Stromal cell of bone marrow (primary cell): ENCODE results near the gene DEFB114.
"Not testable (repeated sequence)": the region's sequence is repeated elsewhere in the genome, so short reads cannot be mapped to it uniquely, and the experiment has no call there.

Experiments
- DNase-seq: peaks from one replicate; pipeline ENCODE4 v3.0.0-alpha.2; 2012; ENCODE audit warnings: low read depth

DEFB114 gene

DNA sequence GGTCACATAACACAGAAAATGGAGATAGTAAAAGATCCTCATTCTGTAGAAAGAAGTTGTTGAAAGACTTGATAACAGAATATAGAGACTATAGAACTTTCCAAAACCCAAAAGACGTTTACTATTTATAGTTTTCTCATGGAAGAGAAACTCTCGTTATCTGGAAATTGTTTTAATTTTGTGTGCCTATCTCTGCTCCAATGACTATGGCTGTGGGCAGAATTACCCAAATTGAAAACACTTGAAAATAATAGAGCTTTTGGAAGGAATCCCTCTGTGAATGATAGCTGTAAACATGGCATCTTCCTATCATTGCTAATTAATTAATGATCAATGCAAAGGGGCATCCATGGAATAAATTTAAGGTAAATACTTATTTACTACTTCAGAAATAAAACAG, at the start of gene DEFB114:
DEFB114 (minus strand) TSS at position 101 of the 400 bp plus-strand sequence; CDS start at position 42, 59 bp downstream.
- DNase-seq, result no peak

GRCh38 chr6:50007819-50008218, 43.9 kb upstream of the DEFB114 start:
- DNase-seq, result peak; percentile 2

DNA sequence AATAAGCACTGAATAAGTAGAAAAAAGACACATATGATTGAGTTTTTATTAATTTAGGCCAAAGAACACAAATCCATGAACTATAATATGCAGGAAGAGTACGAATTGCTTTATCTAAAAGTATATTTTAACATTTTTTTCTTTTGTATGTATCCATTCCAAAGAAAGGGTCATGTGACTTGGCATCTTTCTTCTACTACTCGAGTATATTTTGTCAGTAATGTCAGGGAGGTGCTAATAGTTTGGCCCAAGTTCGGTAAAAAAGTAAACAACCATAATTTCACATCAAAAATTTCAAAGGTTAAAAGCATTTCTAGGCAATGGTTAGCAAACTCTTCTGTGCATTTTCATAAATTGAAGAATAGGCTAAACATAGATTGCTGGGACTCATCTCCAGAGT, 39.2 kb upstream of the DEFB114 start:
- no peak for DNase-seq

DNA sequence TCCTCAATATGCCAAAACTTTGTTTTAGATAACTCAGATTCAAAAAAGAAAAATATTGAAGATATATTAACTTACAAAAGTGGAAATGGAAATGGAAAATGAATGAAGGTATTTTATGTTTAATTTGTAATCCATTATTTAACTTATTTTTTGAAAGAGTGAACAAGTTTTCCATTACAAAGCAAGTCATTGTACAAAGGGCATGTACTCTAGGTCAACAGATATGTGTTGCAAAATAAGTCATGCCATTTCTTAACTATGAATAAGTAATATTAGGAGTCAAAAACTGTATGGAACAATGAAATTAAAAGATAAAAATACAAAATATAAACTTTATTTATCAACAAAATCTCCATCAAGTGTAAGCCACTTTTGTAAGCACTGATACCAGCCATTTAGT, 31.3 kb upstream of the DEFB114 start:
- DNase-seq, result no peak

DNA sequence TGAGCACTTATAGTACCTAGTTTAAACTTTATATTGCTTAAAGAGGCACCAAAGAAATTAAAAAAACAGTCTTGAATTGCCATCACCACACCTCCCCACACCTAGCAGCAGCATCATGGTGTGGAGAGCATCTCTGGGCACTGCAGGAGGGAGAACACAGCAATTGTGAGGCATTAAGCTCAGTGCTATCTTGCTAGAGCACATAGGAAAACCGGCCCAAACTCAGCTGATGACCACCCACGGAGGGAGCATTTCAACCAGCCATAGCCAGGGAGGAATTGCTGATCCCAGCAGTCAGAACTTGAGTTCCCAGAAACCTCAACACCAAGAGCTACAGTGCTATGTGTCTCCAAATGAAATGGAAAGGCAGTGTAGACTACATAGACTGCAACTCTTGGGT, 24.9 kb upstream of the DEFB114 start:
- DNase-seq, result no peak

DNA sequence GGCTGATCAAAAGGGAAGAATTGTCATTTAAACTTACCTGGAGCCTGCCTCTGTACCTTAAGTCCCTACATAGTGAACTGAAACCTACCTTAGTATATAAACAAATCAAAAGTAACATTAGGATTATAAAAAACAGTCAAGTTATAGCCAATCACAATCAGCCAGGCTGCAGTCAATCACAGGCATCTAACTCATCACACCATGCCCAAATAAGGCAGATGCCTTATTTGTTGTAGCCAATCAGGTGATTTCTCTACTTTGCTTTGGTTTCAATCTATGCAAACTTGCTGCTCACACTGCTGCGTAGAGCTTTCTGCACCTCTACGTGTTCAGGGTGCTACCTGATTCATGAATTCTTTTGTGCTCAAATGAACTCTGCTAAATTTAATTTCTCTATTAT, 23.8 kb upstream of the DEFB114 start:
- DNase-seq, result no peak

GRCh38 chr6:49986551-49986950, 22.6 kb upstream of the DEFB114 start:
- DNase-seq, result no peak

GRCh38 chr6:49982046-49982445, 18.1 kb upstream of the DEFB114 start:
- DNase-seq, result no peak

DNA sequence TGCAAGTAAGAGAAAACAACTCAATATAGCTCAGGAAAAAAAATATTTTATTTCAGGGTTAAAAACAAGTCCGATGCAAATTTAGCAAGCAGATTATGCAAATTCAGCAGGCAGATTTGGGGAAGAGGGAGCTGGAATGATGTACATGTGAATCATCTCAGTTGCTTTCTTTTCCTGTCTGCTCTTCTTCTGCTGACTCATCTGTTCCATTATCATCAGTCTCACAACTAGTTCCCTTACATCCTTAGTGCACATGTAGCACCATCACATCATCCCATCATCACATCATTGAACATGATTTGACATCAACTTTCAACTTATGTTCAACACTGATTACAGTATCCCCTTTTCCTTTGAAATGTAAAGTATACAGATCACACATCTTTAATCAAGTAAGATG, 16.9 kb upstream of the DEFB114 start:
- DNase-seq, result no peak

GRCh38 chr6:49979584-49979983, 15.6 kb upstream of the DEFB114 start:
- no peak for DNase-seq

DNA sequence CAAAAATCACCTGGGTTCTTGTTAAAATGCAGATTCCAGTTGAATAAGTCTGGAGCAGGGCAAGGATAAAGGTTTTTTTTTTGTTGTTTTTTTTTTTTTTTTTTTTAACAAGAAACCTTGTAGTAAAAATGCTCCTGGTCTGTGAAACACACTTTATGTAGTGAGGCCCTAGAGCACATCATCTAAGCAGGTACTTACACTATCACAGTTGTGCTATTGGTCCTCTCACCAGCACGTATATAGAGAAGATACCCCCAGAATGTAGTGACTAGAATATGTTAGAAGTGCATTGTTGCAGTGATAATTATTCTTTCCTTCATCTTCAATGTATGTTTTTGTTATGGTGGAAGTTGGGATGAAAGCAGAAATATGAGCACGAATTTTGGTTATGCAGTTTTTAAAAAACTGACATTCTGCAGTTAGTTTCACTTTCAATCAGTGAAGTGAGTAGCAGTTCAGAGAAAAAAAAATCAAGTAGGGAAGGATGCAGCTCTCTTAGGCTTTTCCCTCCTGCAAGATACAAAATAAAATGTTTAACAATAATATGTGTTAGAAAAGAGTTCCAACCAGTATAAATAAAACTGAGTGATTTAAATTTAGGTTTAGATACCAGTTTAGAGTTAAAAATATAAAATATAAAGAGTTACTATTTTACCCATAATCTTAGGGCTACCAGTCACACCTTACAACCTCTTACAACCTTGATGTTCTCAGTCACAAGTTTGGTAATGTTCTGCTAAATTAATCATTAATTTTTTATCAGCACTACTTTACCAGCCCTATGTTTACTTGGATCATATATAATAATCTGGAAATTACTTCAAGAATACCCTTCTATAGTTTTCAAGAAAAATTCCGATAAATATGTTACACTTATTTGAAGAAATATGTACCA, 14.6 kb upstream of the DEFB114 start:
- no peak for DNase-seq

DNA sequence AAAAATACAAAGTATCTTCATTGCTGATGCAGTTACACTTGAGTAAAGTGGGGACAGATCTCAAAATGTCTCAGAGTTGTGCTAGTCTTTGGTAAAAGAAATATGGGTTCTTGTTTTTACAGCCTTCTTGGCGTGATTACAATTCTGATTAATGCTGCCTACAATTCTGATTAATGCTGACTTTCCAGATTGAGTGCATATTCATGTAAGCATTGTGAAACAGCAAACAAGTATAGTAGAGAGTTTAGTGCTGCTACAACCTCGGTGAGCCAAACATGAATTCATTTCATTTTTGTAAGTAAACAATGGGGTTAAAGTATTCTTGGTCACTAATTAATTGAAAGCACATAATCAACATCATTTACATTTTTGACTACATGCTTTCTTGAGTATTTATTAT, 5.6 kb upstream of the DEFB114 start, which contains the start of gene DEFB113:
DEFB113 (minus strand) TSS at position 21 of the 400 bp plus-strand sequence; CDS start at position 21, 0 bp downstream.
- no peak for DNase-seq

- no peak for DNase-seq
Observed at GRCh38 chr6:49966823-49967222, 2.9 kb upstream of the DEFB114 start.

- no peak for DNase-seq
Observed at GRCh38 chr6:49966334-49966733, 2.4 kb upstream of the DEFB114 start.

DNA sequence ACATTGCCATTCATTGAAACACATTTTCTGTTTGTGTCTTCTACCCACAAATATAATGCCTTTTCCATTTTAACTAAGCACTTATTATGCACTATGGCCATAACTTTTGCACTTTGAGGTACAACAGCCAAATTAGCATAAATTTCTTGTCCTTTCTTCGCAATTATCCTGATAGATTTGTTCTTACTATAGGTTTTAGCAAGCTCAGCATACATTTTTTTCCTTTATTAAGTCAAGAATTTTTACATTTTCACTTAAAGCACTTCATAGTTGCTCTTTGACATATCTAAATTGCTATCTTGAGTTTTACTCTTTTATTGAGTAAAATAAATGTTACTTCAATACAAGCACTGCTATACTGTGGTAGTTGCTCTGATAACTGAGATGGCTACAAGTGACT, 5.8 kb downstream of the DEFB114 start:
- no peak for DNase-seq

DNA sequence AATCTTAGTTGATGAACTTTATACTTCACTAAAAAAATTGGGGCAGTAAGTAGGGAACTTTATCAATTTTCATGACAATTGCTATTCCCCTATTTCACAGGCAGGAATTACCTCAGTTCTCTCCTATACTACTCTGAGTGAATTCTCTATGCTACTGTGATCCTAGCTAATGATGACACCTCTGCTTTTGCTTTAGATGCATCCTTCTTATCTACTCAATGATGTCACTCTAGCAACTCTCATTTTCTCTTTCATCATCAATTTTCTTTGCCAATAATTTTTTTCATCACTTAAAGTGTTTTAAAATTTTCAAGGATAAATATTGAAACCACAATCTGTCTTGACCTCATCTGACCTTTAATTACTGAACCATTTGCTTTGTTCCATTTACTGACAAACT, 8.1 kb downstream of the DEFB114 start:
- no peak for DNase-seq

- DNase-seq, result no peak
Observed at GRCh38 chr6:49951926-49952325, 12.0 kb downstream of the DEFB114 start.

GRCh38 chr6:49950415-49950751, 13.6 kb downstream of the DEFB114 start:
- no peak for DNase-seq

GRCh38 chr6:49949062-49949461, 14.9 kb downstream of the DEFB114 start:
- DNase-seq, result no peak

- DNase-seq, result no peak
Observed at GRCh38 chr6:49946835-49947234, 17.1 kb downstream of the DEFB114 start.

- DNase-seq, result not testable (repeated sequence)
Observed at GRCh38 chr6:49944068-49944467, 19.9 kb downstream of the DEFB114 start.

- DNase-seq, result no peak
Observed at GRCh38 chr6:49939993-49940498, 23.9 kb downstream of the DEFB114 start.

- no peak for DNase-seq
Observed at GRCh38 chr6:49937811-49938210, 26.2 kb downstream of the DEFB114 start.

DNA sequence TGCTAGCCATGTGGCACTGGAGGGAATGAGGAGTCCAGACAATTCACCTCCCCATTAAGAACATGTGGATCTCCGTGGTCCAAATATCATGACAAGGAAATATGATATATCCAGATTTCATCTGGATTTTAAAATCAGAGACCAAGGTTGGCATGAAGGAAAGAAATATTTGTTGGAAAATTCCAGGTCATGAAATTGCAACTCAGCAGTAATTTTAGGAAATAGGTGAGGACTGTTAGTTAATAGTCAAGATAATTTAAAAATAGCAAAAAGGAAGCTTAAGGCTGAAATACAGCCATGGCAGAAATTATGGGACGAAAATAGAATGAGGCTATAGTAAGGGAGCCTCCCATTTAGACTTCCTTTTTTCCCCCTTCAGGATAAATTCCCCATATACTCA, 26.9 kb downstream of the DEFB114 start:
- no peak for DNase-seq
